ENCODE results near the gene PVALB. TPM values are rescaled to one million over a fixed set of nuclear protein-coding genes. Genes with fewer than 3 reads are reported as not detected.

The PVALB gene
- total and polyA plus RNA-seq, 10 of the 15 experiments (the other 5 are each of a cell fraction or from before 2014, with no cell fraction given), result not detected

DNA sequence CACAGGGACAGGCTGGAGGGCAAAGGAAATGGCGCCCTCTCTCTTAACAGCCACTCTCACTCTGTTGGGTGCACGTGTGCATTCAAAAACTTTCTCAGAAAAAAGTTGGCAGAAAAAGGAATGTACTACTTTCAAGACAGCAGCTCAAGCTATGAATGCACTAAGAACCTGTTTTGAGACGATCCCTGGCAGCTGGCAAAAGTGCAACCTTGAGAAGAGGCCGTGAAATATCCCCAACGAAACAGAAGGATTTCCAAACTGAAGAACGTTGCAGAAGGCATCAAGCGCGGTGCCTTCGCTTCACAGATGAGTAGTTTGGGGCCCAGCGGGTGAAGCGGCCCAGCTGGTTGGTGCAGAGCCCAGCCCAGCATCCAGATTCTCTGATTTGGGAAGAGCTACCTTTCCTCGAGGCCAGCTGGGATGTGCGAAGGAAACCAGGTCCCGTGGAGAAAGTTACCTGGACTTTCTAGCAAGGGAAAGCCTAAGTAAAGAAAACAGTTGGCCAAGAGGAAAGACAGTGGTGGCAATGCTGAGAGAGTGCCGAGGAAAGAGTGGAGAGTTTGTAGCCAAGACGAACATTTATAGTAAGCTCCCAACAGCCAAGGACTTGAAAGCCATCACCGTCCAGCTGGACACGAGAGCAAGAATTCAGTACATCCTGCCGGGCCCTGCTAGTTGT, 57.2 kb downstream of the PVALB start:
- Histone ChIP-seq H3K4me3 (no peak overlapping the region), H3K36me3 (ENCODE audit: control insufficient read depth in 2 of 2, insufficient read depth in 2 of 2, low read length in 1 of 2) (no peaks in the 10 kb centered on the region), H4K20me1 (ENCODE audit: control insufficient read depth, insufficient read depth) (no peaks in the 10 kb centered on the region), H3K79me2 (ENCODE audit: control insufficient read depth, insufficient read depth, low read length) (no peaks in the 10 kb centered on the region), H3K4me2 (ENCODE audit: control insufficient read depth, insufficient read depth) (no peak overlapping the region), H3K27ac (ENCODE audit: control insufficient read depth, insufficient read depth) (no peak overlapping the region), H3K9me3 (replicated peaks; ENCODE audit: control insufficient read depth, insufficient read depth, low read length) (no peaks in the 10 kb centered on the region), H3K27me3 (replicated peaks in 1 of 2; ENCODE audit: control insufficient read depth in 2 of 2, insufficient read depth in 2 of 2, low read length in 1 of 2) (no peaks in the 10 kb centered on the region; a peak in 2 of 4 replicates), H3K9ac (ENCODE audit: control insufficient read depth, insufficient read depth, low read length) (no peak overlapping the region), H2AFZ (ENCODE audit: control insufficient read depth, low read depth, low read length) (no peak overlapping the region), H3K4me1 (ENCODE audit: control insufficient read depth, insufficient read depth, low read length) (no peaks in the 10 kb centered on the region)
- ChIA-PET CTCF (interaction anchor here (0.9 to 1.4 kb wide), 7 partner anchors 11 to 218 kb away, joined by 3 to 9 read pairs (median 4); no protein-coding TSS in a partner anchor), SMC1A (ENCODE audit: uncharacterized antibody, unreplicated experiment) (no interaction called here), POLR2A (no interaction called here), RAD21 (ENCODE audit: unreplicated experiment) (interaction anchor here (1.3 kb wide), 1 partner anchor 23 kb away, joined by 3 read pairs; no protein-coding TSS in a partner anchor)
- 80% methylated on average over 19 of the region's 19 CpGs for WGBS (ENCODE audit: insufficient coverage, insufficient replicate concordance, low lambda C conversion rate, missing lambda C conversion rate)
- no peak for DNase-seq (ENCODE audit: low read depth, low spot score)
- ATAC-seq, result no peak
- FAIRE-seq, result no peak
- intact Hi-C loops (cut with micrococcal nuclease; ENCODE audit: unreplicated experiment) (loop anchor here (5.0 kb wide), 1 partner anchor 212 kb away; no protein-coding TSS in a partner anchor), in situ Hi-C loops (cut with MboI) (no loop called here)
- no TSS peak for BruUV-seq (replicated peaks)
- TF ChIP-seq RUNX3 (IDR thresholded peaks at IDR 0.05; ENCODE audit: low read length), result no peak

DNA sequence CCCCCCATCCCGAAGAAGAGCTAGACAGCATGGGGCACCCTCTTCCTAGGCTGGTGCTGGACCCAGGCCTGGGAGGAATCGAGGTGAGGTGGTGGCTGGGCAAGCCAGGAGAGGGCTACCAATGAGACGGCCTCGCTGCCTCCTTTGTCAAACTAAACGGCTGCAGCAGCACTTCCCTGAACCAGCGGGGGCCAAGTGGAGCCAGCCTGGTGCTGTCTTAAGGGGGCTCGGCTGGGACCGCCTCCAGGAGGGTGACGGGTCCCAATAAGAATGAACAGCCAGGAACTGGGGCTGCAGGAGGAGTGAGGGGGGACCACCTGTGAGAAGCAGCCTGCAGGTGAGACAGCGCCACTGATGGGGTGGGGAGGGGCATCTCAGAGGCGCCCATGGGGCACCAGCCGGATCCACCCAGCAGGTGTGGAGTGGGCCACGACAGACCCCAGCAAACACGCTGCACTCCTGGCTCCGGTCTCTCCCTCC, 58.0 kb downstream of the PVALB start:
- no peaks in the 10 kb centered on the region; a peak in 2 of 4 replicates for H3K27me3 ChIP-seq (replicated peaks in 1 of 2; ENCODE audit: control insufficient read depth in 2 of 2, insufficient read depth in 2 of 2, low read length in 1 of 2)
- no peaks in the 10 kb centered on the region for H3K4me1 ChIP-seq (ENCODE audit: control insufficient read depth, insufficient read depth, low read length)
- intact Hi-C loops (cut with micrococcal nuclease; ENCODE audit: unreplicated experiment), result loop anchor here (5.0 kb wide), 1 partner anchor 212 kb away; no protein-coding TSS in a partner anchor
- no peak overlapping the region for H3K4me2 ChIP-seq (ENCODE audit: control insufficient read depth, insufficient read depth)
- H2AFZ ChIP-seq (ENCODE audit: control insufficient read depth, low read depth, low read length), result no peak overlapping the region
- ChIA-PET CTCF (interaction anchor here (1.2 to 3.1 kb wide), 10 partner anchors 12 to 285 kb away, joined by 3 to 24 read pairs (median 4); partner anchors contain the start of gene IFT27), RAD21 (ENCODE audit: unreplicated experiment) (no interaction called here), POLR2A (no interaction called here), SMC1A (ENCODE audit: uncharacterized antibody, unreplicated experiment) (interaction anchor here (1.0 to 3.3 kb wide), 3 partner anchors 9 to 219 kb away, joined by 4 to 11 read pairs (median 5); no protein-coding TSS in a partner anchor)
- in situ Hi-C loops (cut with MboI), result no loop called here
- DNase-seq (ENCODE audit: low read depth, low spot score) (no peak), ATAC-seq (no peak), FAIRE-seq (no peak)
- H3K9me3 ChIP-seq (replicated peaks; ENCODE audit: control insufficient read depth, insufficient read depth, low read length), result no peaks in the 10 kb centered on the region
- no TSS peak for BruUV-seq (replicated peaks)
- no peaks in the 10 kb centered on the region for H3K36me3 ChIP-seq (ENCODE audit: control insufficient read depth in 2 of 2, insufficient read depth in 2 of 2, low read length in 1 of 2)
- H3K79me2 ChIP-seq (ENCODE audit: control insufficient read depth, insufficient read depth, low read length), result no peaks in the 10 kb centered on the region
- H4K20me1 ChIP-seq (ENCODE audit: control insufficient read depth, insufficient read depth), result no peaks in the 10 kb centered on the region
- H3K9ac ChIP-seq (ENCODE audit: control insufficient read depth, insufficient read depth, low read length), result no peak overlapping the region
- no peak overlapping the region for H3K4me3 ChIP-seq
- 53% methylated on average over 14 of the region's 15 CpGs for WGBS (ENCODE audit: insufficient coverage, insufficient replicate concordance, low lambda C conversion rate, missing lambda C conversion rate)
- no peak overlapping the region for H3K27ac ChIP-seq (ENCODE audit: control insufficient read depth, insufficient read depth)
- TF ChIP-seq SMARCA5 (IDR thresholded peaks at IDR 0.05) (no peak), LARP7 (IDR thresholded peaks at IDR 0.05) (no peak), RUNX3 (IDR thresholded peaks at IDR 0.05; ENCODE audit: low read length) (no peak), BCL11A (IDR thresholded peaks at IDR 0.05; ENCODE audit: low read depth, low read length) (no peak), CHD4 (IDR thresholded peaks at IDR 0.05) (no peak), POLR2A (IDR thresholded peaks at IDR 0.05; ENCODE audit: low read depth, low read length) (no peak), NBN (IDR thresholded peaks at IDR 0.05) (no peak), ZNF207 (IDR thresholded peaks at IDR 0.05; ENCODE audit: borderline replicate concordance) (no peak), BCLAF1 (IDR thresholded peaks at IDR 0.05) (no peak), ESRRA (IDR thresholded peaks at IDR 0.05; ENCODE audit: low read length) (no peak), SRF (IDR thresholded peaks at IDR 0.05; ENCODE audit: low read depth in 2 of 2, low read length in 2 of 2) (no peak), PBX3 (IDR thresholded peaks at IDR 0.05; ENCODE audit: insufficient replicate concordance, low read depth, low read length) (no peak), ZNF24 (IDR thresholded peaks at IDR 0.05) (no peak), HDAC6 (IDR thresholded peaks at IDR 0.05; ENCODE audit: unreplicated experiment) (no peak), CBX3 (IDR thresholded peaks at IDR 0.05; ENCODE audit: borderline replicate concordance, low read depth) (no peak)

Data from GM12878 (cell line).